ENCODE results near the gene AK8. TPM values are rescaled to one million over a fixed set of nuclear protein-coding genes. Genes with fewer than 3 reads are reported as not detected.
A peak's percentile ranks its signal among the peaks of the same experiment; 100 is the strongest.

The AK8 gene
- total and polyA plus RNA-seq, 4 donors = 0.07 to 0.26 (median 0.11) TPM

DNA sequence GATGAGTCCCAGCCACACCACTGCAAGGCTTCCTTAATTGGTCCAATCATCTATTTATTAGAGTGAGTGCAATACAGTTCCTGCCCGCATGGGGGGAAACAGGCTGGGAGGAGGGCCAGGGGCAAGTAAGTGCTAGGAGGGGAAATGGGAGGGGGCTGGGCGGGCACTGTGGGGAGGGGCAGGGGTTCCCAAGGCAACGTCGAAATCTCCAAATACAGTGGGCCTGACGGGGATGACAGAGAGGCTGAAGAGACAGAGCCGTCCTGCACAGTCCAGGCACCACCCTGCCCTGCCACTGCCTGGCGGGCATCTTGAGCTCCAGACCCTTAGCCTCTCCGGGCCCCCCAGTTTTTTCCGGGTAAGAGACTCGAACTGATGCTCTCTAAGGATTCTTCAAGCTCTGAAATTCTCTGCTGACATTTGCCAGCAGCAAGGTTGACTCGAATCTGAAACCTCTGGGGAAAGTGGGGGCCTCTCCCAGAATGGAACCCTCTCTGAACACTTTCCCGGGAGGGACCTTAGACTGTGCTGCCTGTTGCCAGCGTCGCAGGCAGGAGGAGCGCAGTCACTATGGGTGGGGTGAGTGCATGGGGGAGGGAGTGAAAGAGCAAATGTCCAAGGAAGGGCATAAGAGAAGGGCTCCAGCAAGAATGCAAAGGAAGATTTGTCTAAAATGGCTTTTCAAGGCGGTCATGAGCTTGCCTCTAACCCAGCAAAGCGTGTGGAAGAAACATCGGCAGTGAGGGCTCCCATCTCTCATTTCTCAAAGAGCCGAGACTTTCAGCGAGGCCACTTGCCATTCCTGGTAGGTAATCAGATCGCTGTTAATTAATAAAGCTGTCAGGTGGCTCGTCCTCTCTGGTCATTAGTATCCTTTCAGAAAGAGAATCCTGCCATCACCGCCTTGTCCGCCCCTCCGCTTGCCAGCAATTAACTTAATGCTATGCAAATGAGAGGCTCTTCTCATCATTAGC is 108.9 kb downstream of the AK8 start:
- Histone ChIP-seq H3K27ac (ENCODE audit: low read depth in 1 of 2, low read length in 2 of 2) (peak overlapping the region; percentile 81 to 90), H3K9ac (ENCODE audit: low read depth in 1 of 2, low read length in 2 of 2) (peak overlapping the region; percentile 85 to 92), H3K27me3 (ENCODE audit: control insufficient read depth in 4 of 4, insufficient read depth in 4 of 4, low read length in 3 of 4) (no peaks in the 10 kb centered on the region), H3K4me1 (ENCODE audit: control insufficient read depth in 4 of 4, insufficient read depth in 4 of 4, low read length in 3 of 4) (peaks cover 0 to 13% (median 5%) of the 10 kb centered on the region in 4 donors), H3K36me3 (ENCODE audit: control insufficient read depth in 4 of 4, insufficient read depth in 3 of 4, low read depth in 1 of 4, low read length in 3 of 4) (no peaks in the 10 kb centered on the region), H3K9me3 (ENCODE audit: control insufficient read depth in 4 of 4, low read length in 3 of 4) (no peaks in the 10 kb centered on the region), H3K4me3 (ENCODE audit: low read depth in 1 of 3, low read length in 3 of 3) (peak overlapping the region; percentile 92 to 98 (median 97))
- TF ChIP-seq FOXA1 (IDR thresholded peaks at IDR 0.05) (no peak), EGR1 (IDR thresholded peaks at IDR 0.05; ENCODE audit: low read depth in 2 of 2) (no peak), SP1 (IDR thresholded peaks at IDR 0.05) (peak; percentile 6), RAD21 (IDR thresholded peaks at IDR 0.05) (peak in 1 of 2 donors; percentile 27), HNF4A (conservative IDR thresholded peaks at IDR 0.05) (peak; percentile 27 to 28), GABPA (IDR thresholded peaks at IDR 0.05 in 1 of 2, conservative IDR thresholded peaks at IDR 0.05 in 1 of 2) (no peak), JUND (IDR thresholded peaks at IDR 0.05) (no peak), FOXA2 (IDR thresholded peaks at IDR 0.05) (no peak), RXRA (IDR thresholded peaks at IDR 0.05) (no peak), YY1 (IDR thresholded peaks at IDR 0.05) (peak; percentile 67), NR2F2 (IDR thresholded peaks at IDR 0.05) (no peak), TAF1 (conservative IDR thresholded peaks at IDR 0.05) (no peak), HNF4G (IDR thresholded peaks at IDR 0.05) (no peak)
- TF ChIP-seq, protein P1, sequence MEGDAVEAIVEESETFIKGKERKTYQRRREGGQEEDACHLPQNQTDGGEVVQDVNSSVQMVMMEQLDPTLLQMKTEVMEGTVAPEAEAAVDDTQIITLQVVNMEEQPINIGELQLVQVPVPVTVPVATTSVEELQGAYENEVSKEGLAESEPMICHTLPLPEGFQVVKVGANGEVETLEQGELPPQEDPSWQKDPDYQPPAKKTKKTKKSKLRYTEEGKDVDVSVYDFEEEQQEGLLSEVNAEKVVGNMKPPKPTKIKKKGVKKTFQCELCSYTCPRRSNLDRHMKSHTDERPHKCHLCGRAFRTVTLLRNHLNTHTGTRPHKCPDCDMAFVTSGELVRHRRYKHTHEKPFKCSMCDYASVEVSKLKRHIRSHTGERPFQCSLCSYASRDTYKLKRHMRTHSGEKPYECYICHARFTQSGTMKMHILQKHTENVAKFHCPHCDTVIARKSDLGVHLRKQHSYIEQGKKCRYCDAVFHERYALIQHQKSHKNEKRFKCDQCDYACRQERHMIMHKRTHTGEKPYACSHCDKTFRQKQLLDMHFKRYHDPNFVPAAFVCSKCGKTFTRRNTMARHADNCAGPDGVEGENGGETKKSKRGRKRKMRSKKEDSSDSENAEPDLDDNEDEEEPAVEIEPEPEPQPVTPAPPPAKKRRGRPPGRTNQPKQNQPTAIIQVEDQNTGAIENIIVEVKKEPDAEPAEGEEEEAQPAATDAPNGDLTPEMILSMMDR (IDR thresholded peaks at IDR 0.05; ENCODE audit: low read depth, low read length, missing input control) = peak; percentile 65
- TF ChIP-seq, protein P2, sequence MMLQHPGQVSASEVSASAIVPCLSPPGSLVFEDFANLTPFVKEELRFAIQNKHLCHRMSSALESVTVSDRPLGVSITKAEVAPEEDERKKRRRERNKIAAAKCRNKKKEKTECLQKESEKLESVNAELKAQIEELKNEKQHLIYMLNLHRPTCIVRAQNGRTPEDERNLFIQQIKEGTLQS (IDR thresholded peaks at IDR 0.05) = no peak
- TF ChIP-seq, protein P3, sequence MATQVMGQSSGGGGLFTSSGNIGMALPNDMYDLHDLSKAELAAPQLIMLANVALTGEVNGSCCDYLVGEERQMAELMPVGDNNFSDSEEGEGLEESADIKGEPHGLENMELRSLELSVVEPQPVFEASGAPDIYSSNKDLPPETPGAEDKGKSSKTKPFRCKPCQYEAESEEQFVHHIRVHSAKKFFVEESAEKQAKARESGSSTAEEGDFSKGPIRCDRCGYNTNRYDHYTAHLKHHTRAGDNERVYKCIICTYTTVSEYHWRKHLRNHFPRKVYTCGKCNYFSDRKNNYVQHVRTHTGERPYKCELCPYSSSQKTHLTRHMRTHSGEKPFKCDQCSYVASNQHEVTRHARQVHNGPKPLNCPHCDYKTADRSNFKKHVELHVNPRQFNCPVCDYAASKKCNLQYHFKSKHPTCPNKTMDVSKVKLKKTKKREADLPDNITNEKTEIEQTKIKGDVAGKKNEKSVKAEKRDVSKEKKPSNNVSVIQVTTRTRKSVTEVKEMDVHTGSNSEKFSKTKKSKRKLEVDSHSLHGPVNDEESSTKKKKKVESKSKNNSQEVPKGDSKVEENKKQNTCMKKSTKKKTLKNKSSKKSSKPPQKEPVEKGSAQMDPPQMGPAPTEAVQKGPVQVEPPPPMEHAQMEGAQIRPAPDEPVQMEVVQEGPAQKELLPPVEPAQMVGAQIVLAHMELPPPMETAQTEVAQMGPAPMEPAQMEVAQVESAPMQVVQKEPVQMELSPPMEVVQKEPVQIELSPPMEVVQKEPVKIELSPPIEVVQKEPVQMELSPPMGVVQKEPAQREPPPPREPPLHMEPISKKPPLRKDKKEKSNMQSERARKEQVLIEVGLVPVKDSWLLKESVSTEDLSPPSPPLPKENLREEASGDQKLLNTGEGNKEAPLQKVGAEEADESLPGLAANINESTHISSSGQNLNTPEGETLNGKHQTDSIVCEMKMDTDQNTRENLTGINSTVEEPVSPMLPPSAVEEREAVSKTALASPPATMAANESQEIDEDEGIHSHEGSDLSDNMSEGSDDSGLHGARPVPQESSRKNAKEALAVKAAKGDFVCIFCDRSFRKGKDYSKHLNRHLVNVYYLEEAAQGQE (IDR thresholded peaks at IDR 0.05) = no peak
- TF ChIP-seq, protein P4, sequence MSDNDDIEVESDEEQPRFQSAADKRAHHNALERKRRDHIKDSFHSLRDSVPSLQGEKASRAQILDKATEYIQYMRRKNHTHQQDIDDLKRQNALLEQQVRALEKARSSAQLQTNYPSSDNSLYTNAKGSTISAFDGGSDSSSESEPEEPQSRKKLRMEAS (IDR thresholded peaks at IDR 0.05) = no peak
- TF ChIP-seq, protein P5, sequence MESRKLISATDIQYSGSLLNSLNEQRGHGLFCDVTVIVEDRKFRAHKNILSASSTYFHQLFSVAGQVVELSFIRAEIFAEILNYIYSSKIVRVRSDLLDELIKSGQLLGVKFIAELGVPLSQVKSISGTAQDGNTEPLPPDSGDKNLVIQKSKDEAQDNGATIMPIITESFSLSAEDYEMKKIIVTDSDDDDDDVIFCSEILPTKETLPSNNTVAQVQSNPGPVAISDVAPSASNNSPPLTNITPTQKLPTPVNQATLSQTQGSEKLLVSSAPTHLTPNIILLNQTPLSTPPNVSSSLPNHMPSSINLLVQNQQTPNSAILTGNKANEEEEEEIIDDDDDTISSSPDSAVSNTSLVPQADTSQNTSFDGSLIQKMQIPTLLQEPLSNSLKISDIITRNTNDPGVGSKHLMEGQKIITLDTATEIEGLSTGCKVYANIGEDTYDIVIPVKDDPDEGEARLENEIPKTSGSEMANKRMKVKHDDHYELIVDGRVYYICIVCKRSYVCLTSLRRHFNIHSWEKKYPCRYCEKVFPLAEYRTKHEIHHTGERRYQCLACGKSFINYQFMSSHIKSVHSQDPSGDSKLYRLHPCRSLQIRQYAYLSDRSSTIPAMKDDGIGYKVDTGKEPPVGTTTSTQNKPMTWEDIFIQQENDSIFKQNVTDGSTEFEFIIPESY (IDR thresholded peaks at IDR 0.05) = no peak
- DNase-seq (ENCODE audit: low spot score) = peak; percentile 51
- 2% methylated on average over 25 of the region's 25 CpGs for WGBS
